GM23248 (cell line): Measurements from ENCODE around the gene DUS1L.

Experiments
- EZH2 ChIP-seq: fragments of 200-600 bp; sonication (generic); IDR thresholded peaks from 2 replicates; pipeline ENCODE4 v1.6.1; 2018; ENCODE audit warnings: antibody characterized with exemption, mild to moderate bottlenecking; ENCODE audit not compliant: insufficient read depth, poor library complexity, severe bottlenecking
- EZH2phosphoT487 ChIP-seq: fragments of 200-600 bp; sonication (generic); IDR thresholded peaks from 2 replicates; pipeline ENCODE4 v1.6.1; 2018; ENCODE audit warnings: antibody characterized with exemption, moderate library complexity, mild to moderate bottlenecking, low read depth; ENCODE audit not compliant: insufficient read depth

DNA sequence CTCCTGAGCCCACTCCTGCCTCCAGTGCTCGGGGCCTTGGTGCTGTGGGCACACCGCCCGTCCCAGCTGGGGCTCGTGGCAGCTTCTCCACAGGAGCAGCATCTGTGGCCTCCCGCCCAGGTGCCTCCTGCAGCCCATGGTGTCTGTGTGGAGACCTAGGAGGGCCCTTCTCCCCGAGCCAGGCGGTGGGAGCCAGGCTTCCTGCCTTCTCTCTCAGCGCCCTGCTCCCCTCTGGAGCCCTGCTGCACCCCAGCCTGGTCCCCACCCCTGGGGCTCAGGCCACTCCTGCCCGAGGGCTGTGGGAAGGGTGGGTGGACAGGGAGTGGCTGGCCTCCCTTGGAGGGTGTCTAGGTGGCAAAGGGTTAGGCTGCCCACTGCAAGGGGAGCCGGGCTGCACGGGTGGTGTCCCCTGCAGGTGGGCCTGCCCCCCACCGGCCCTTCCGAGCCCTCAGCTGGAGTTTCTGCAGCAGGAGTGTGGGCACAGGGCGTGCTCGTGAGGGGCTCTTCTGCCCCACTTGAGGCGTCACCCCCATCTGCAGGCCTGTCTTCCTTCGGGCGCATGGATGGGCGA is 53.9 kb downstream of the DUS1L start:
- TF ChIP-seq EZH2 (no peak), EZH2phosphoT487 (no peak)
